SU-DHL-6 (cell line): ENCODE data around the gene RNF212.

Experiments used
- H2AFZ ChIP-seq: fragments of 200-600 bp; sonication (generic); 2 replicates; pipeline ENCODE4 v1.6.1; 2014; ENCODE audit warnings: low read depth, mild to moderate bottlenecking, moderate library complexity, mixed read lengths, antibody characterized with exemption, low read length; ENCODE audit not compliant: severe bottlenecking
- H3F3A ChIP-seq: fragments of 200-600 bp; shearing (Covaris generic); 2 replicates; pipeline ENCODE4 v1.6.0; 2016; ENCODE audit warnings: antibody characterized with exemption, mild to moderate bottlenecking; ENCODE audit not compliant: insufficient read depth
- H3K27ac ChIP-seq: fragments of 200-600 bp; sonication (generic); 2 replicates; pipeline ENCODE4 v1.5.1; 2016; ENCODE audit warnings: low read depth, mild to moderate bottlenecking, low read length, moderate library complexity, mixed read lengths
- H3K27me3 ChIP-seq: fragments of 200-600 bp; sonication (generic), shearing (Covaris generic); 2 replicates; pipeline ENCODE4 v1.6.0; 2014; ENCODE audit warnings: mild to moderate bottlenecking, low read length
- H3K36me3 ChIP-seq: fragments of 200-600 bp; sonication (generic); 2 replicates; pipeline ENCODE4 v1.6.1; 2014; ENCODE audit warnings: mild to moderate bottlenecking, low read length, mixed read lengths
- H3K4me2 ChIP-seq: fragments of 300-600, 200-600 bp; shearing (Covaris generic), sonication (generic); 2 replicates; pipeline ENCODE4 v1.6.0; 2014; ENCODE audit warnings: low read length, low read depth, mild to moderate bottlenecking; ENCODE audit not compliant: poor library complexity, severe bottlenecking
- H3K4me3 ChIP-seq: fragments of 200-600 bp; sonication (generic); 2 replicates; pipeline ENCODE4 v1.5.1; 2014; ENCODE audit warnings: antibody characterized with exemption, low read length, mild to moderate bottlenecking, mixed read lengths; ENCODE audit not compliant: insufficient read depth, poor library complexity, severe bottlenecking
- H3K79me2 ChIP-seq: fragments of 200-600 bp; sonication (generic); 2 replicates; pipeline ENCODE4 v1.6.1; 2014; ENCODE audit warnings: mild to moderate bottlenecking, low read length, moderate library complexity; ENCODE audit not compliant: insufficient read depth
- H3K9ac ChIP-seq: fragments of 200-600 bp; sonication (generic); 2 replicates; pipeline ENCODE4 v1.7.0; 2014; ENCODE audit warnings: mild to moderate bottlenecking, low read length
- H3K9me2 ChIP-seq: fragments of 200-600 bp; sonication (generic); replicated peaks from 2 replicates; pipeline ENCODE4 v1.6.1; 2014; ENCODE audit warnings: low read length; ENCODE audit not compliant: insufficient read depth
- H3K9me3 ChIP-seq: fragments of 200-600 bp; sonication (generic); 2 replicates; pipeline ENCODE4 v1.6.1; 2014; ENCODE audit warnings: low read length, mixed read lengths; ENCODE audit not compliant: insufficient read depth
- H4K20me1 ChIP-seq: fragments of 200-600 bp; sonication (generic); 2 replicates; pipeline ENCODE4 v1.6.1; 2014; ENCODE audit warnings: low read depth, mild to moderate bottlenecking, antibody characterized with exemption, low read length, moderate library complexity, mixed read lengths
- EZH2phosphoT487 ChIP-seq: fragments of 200-600 bp; sonication (generic), shearing (Covaris generic); conservative IDR thresholded peaks from 2 replicates; pipeline ENCODE4 v1.6.1; 2018; ENCODE audit warnings: mild to moderate bottlenecking, antibody characterized with exemption, low read length, moderate library complexity, mixed read lengths
- TF ChIP-seq, protein P1 (sequence below): fragments of 200-600 bp; sonication (generic); IDR thresholded peaks from one replicate; pipeline ENCODE4 v1.5.1; 2017; ENCODE audit warnings: antibody characterized with exemption, mild to moderate bottlenecking, low read length, moderate library complexity; ENCODE audit not compliant: insufficient read depth, poor library complexity, severe bottlenecking

The RNF212 gene

DNA sequence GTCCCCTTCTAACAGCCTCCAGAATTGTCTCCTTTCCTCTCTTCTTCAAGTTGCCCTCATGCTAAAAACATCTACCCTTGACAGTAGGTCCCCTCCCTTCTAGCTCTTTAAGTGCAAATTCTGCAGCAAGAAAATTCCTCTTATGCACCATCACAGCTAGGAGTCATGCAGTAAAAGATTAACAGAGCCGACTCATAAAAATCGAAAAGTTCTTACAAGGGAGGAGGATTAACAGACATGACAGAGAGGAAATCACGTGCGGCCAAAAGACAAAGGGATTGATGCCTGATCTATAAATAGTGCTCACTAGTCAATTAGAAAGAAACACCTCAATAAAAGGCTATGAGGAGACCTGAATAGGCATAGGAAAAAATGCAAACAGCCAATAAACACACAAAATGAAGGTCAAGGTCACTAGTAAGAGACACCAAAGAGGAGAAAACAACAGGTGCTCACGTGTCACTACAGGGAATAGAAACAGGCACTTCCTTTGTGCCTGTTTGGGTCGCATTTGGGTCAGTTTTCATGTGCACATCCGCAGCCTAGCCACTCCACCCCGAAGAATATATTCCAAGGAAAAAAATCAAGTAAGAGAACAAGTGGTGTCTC lies 3.4 kb downstream of the RNF212 start:
- no peak overlapping the region for H3K4me2 ChIP-seq
- no peaks in the 10 kb centered on the region for H3K9me3 ChIP-seq
- H3K79me2 ChIP-seq, result no peaks in the 10 kb centered on the region
- H3K27ac ChIP-seq, result no peak overlapping the region
- H3F3A ChIP-seq, result no peaks in the 10 kb centered on the region
- H3K4me3 ChIP-seq, result no peak overlapping the region
- H3K9ac ChIP-seq, result no peak overlapping the region
- no peaks in the 10 kb centered on the region for H3K9me2 ChIP-seq
- H3K27me3 ChIP-seq, result no peaks in the 10 kb centered on the region
- no peaks in the 10 kb centered on the region for H4K20me1 ChIP-seq
- H2AFZ ChIP-seq, result no peak overlapping the region
- TF ChIP-seq EZH2phosphoT487, result no peak
- TF ChIP-seq, protein P1, sequence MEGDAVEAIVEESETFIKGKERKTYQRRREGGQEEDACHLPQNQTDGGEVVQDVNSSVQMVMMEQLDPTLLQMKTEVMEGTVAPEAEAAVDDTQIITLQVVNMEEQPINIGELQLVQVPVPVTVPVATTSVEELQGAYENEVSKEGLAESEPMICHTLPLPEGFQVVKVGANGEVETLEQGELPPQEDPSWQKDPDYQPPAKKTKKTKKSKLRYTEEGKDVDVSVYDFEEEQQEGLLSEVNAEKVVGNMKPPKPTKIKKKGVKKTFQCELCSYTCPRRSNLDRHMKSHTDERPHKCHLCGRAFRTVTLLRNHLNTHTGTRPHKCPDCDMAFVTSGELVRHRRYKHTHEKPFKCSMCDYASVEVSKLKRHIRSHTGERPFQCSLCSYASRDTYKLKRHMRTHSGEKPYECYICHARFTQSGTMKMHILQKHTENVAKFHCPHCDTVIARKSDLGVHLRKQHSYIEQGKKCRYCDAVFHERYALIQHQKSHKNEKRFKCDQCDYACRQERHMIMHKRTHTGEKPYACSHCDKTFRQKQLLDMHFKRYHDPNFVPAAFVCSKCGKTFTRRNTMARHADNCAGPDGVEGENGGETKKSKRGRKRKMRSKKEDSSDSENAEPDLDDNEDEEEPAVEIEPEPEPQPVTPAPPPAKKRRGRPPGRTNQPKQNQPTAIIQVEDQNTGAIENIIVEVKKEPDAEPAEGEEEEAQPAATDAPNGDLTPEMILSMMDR, result no peak
- H3K36me3 ChIP-seq, result no peaks in the 10 kb centered on the region

GRCh38 chr4:1109333-1109732 lies 4.0 kb downstream of the RNF212 start:
- TF ChIP-seq, protein P1, result no peak
- no peak for TF ChIP-seq EZH2phosphoT487
- H3K4me3 ChIP-seq, result no peak overlapping the region

DNA sequence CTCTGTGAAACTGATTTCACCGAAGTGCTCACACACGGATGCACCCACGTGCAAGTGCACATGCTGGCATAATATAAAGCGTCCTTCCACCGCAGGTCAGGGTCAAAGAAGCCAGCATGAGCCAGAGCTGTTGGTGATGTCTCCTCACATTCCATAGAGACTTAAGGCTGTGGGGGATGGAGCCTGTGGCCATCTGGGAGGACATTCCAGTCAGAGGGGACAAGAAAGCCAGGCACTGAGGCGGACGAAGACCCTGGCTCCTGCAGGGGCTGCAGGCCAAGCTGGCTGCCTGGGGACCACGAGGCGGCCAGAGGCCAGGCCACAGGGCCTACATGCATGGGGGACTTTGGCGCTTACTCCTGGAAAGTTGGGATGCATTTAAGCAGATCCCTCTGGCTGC lies 7.7 kb downstream of the RNF212 start:
- H3K4me2 ChIP-seq, result no peak overlapping the region
- H3K9me2 ChIP-seq, result no peaks in the 10 kb centered on the region
- no peak overlapping the region for H2AFZ ChIP-seq
- no peak overlapping the region for H3K27ac ChIP-seq
- H4K20me1 ChIP-seq, result no peaks in the 10 kb centered on the region
- no peak for TF ChIP-seq EZH2phosphoT487
- TF ChIP-seq, protein P1, result no peak
- no peaks in the 10 kb centered on the region for H3K79me2 ChIP-seq
- no peak overlapping the region for H3K4me3 ChIP-seq
- no peaks in the 10 kb centered on the region for H3F3A ChIP-seq
- H3K9me3 ChIP-seq, result no peaks in the 10 kb centered on the region
- no peaks in the 10 kb centered on the region for H3K27me3 ChIP-seq
- no peaks in the 10 kb centered on the region for H3K36me3 ChIP-seq
- no peak overlapping the region for H3K9ac ChIP-seq

More at GRCh38 chr4:1109333-1109732, 4.0 kb downstream of the RNF212 start:
- Histone ChIP-seq H3K36me3 (no peaks in the 10 kb centered on the region), H3K9me2 (no peaks in the 10 kb centered on the region), H4K20me1 (no peaks in the 10 kb centered on the region), H3K9me3 (no peaks in the 10 kb centered on the region), H3K27me3 (no peaks in the 10 kb centered on the region), H3K27ac (no peak overlapping the region), H2AFZ (no peak overlapping the region), H3K9ac (no peak overlapping the region), H3F3A (no peaks in the 10 kb centered on the region), H3K79me2 (no peaks in the 10 kb centered on the region), H3K4me2 (no peak overlapping the region)
